AG04450 (cell line): ENCODE results near the gene PTPRZ1. TPM values are rescaled to one million over a fixed set of nuclear protein-coding genes. Genes with fewer than 3 reads are reported as not detected.

Experiments used
- CTCF ChIA-PET: fragments of 300-600, 350-600 bp; formaldehyde crosslinking; extraction: SDS; loops from one replicate; lab custom pipeline; 2022; ENCODE audit warnings: antibody characterized with exemption, inconsistent platforms; lab: Charles Lee
- POLR2A ChIA-PET: fragments of 350-600 bp; formaldehyde crosslinking; extraction: SDS; loops from one replicate; lab custom pipeline; 2021; ENCODE audit warnings: antibody characterized with exemption, inconsistent platforms; lab: Yijun Ruan, JAX
- DNase-seq: peaks from one replicate; pipeline ENCODE4 v3.0.0-alpha.2; 2011; ENCODE audit warnings: low read depth, low spot score
- H3K27ac ChIP-seq: one replicate; pipeline ENCODE4 v1.5.1; 2012; ENCODE audit warnings: low read depth, low read length, control low read depth
- H3K27me3 ChIP-seq: one replicate; pipeline ENCODE4 v1.6.0; 2012; ENCODE audit warnings: low read length; ENCODE audit not compliant: control insufficient read depth, insufficient read depth
- H3K4me3 ChIP-seq: 2 replicates; pipeline ENCODE4 v1.5.1; 2011; ENCODE audit warnings: mild to moderate bottlenecking, low read depth, low read length, control low read depth
- H3K9me3 ChIP-seq: 2 replicates; pipeline ENCODE4 v1.5.1; 2012; ENCODE audit warnings: low read length; ENCODE audit not compliant: control insufficient read depth, insufficient read depth
- polyA plus RNA-seq: library from polyadenylated mRNA; depleted of rRNA; stranded (reverse); fragments of >200 nt; gene quantifications from 2 replicates; pipeline ENCODE4 v1.2.3, GENCODE V29; 2011
- TF ChIP-seq, protein P1 (sequence below): IDR thresholded peaks from 2 replicates; pipeline ENCODE4 v1.5.1; 2011; ENCODE audit warnings: low read depth, low read length, control low read depth, inconsistent platforms

PTPRZ1 gene
- polyA plus RNA-seq, 1 experiment, result not detected

DNA sequence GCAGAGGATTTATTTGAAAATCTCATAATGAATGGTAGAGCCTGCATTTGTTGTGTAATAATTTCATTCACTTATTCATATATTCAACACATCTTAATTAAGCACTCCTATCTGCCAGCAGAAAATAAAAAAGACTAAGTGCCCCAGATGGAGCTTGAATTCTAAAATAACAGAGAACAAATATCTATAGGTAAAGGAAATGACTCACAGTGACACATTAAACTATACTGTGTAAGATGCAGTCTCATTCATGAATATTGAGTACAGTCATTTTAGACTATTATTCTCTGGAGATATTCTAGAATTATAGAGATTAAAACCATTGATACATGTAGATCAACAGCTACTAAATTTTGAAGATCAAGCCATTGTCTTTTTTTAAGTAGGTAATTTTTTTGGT, 72.1 kb downstream of the PTPRZ1 start:
- H3K27me3 ChIP-seq, result no peaks in the 10 kb centered on the region
- H3K27ac ChIP-seq, result no peak overlapping the region
- no peak for DNase-seq
- POLR2A ChIA-PET, result no interaction called here
- CTCF ChIA-PET, result interaction anchor here (1.0 to 1.8 kb wide), 2 partner anchors 49 to 50 kb away, joined by 6 to 12 read pairs; no protein-coding TSS in a partner anchor
- TF ChIP-seq, protein P1, sequence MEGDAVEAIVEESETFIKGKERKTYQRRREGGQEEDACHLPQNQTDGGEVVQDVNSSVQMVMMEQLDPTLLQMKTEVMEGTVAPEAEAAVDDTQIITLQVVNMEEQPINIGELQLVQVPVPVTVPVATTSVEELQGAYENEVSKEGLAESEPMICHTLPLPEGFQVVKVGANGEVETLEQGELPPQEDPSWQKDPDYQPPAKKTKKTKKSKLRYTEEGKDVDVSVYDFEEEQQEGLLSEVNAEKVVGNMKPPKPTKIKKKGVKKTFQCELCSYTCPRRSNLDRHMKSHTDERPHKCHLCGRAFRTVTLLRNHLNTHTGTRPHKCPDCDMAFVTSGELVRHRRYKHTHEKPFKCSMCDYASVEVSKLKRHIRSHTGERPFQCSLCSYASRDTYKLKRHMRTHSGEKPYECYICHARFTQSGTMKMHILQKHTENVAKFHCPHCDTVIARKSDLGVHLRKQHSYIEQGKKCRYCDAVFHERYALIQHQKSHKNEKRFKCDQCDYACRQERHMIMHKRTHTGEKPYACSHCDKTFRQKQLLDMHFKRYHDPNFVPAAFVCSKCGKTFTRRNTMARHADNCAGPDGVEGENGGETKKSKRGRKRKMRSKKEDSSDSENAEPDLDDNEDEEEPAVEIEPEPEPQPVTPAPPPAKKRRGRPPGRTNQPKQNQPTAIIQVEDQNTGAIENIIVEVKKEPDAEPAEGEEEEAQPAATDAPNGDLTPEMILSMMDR, result no peak
- H3K4me3 ChIP-seq, result no peak overlapping the region
- no peaks in the 10 kb centered on the region for H3K9me3 ChIP-seq

DNA sequence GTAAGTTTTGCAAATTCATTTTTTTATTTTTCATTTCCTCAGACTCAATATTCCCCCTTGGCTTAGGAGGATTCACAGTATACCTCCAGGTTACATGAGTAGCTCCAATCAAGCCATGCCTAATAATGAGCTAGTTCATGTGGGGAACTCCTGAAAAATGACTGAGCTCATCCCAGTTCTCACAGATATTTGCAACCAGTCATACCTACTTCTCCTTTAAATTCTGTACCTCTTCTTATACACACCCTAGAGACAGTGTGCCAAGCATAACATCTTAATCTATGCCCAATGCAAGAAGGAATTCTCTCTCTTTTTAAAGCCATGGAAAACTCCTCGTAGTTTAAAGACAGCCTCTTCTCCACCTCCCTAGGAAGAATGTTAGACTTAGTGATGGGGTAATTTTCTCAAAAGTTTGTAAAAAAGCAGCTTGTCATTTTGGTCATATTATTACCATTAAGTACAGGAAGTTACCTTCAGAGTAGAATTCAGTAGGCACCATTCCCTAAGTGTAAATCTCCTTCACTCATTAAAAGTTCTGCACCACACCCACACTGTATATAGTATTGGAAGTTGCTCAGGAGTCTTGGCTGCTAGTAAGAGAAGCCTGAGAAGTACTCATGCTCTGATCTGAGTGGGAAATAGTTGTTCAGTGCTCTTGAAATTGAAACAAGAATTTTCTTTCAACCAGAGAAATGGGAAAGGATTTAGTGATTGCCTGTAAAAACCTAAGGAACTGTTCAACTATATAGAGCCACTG, 72.7 kb downstream of the PTPRZ1 start:
- H3K27ac ChIP-seq, result no peak overlapping the region
- no peaks in the 10 kb centered on the region for H3K27me3 ChIP-seq
- POLR2A ChIA-PET, result no interaction called here
- TF ChIP-seq, protein P1, result no peak
- DNase-seq, result no peak
- H3K4me3 ChIP-seq, result no peak overlapping the region
- no peaks in the 10 kb centered on the region for H3K9me3 ChIP-seq
- CTCF ChIA-PET, result interaction anchor here (1.0 to 1.8 kb wide), 2 partner anchors 48 to 49 kb away, joined by 6 to 12 read pairs; no protein-coding TSS in a partner anchor

DNA sequence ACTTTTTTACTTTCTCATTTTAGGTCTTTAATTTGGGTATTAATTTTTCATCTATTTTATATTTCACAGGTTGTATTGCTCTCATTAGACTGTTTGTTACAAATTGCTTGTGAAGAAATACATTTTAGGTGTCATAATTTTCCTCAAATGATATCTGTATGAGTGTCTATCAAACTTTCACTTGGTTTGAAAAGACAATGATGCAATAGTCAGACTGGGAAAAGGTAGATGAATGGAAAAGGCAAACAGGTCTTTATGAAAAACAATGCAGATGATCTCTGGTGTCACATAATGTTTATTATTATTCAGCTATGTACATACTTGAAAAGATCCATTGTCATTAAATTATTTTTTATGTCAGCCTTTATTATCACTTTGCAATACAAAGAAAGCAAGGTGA, 80.2 kb downstream of the PTPRZ1 start:
- POLR2A ChIA-PET, result no interaction called here
- CTCF ChIA-PET, result interaction anchor here (0.9 to 4.1 kb wide), 2 partner anchors 41 to 43 kb away, joined by 3 to 34 read pairs; no protein-coding TSS in a partner anchor

DNA sequence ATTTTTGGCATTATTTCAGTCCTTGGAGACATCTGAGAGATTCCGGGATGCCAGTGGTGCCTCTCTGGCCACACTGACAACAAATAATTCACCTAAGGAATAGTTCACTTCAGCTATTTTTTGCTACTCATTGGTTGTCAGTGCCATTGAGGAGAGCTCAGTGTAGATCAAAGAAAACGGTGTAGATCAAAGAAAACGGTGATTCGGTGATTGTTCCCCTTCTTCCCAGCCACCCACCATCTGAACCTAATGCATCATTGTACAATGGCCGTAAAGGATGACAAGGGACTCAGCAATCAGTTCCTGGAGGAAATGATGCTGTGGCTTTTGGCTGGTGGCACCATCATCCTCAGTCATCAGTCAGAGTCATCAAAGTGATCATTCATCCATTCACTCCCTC, 80.6 kb downstream of the PTPRZ1 start:
- H3K9me3 ChIP-seq, result no peaks in the 10 kb centered on the region
- CTCF ChIA-PET, result interaction anchor here (4.1 kb wide), 1 partner anchor 41 kb away, joined by 34 read pairs; no protein-coding TSS in a partner anchor
- POLR2A ChIA-PET, result no interaction called here

More for the DNA sequence above, 80.2 kb downstream of the PTPRZ1 start:
- Histone ChIP-seq H3K27ac (no peak overlapping the region), H3K27me3 (no peaks in the 10 kb centered on the region), H3K9me3 (no peaks in the 10 kb centered on the region), H3K4me3 (no peak overlapping the region)
- DNase-seq, result no peak
- TF ChIP-seq, protein P1, result no peak

More for the DNA sequence above, 80.6 kb downstream of the PTPRZ1 start:
- TF ChIP-seq, protein P1, result no peak
- no peak overlapping the region for H3K27ac ChIP-seq
- H3K27me3 ChIP-seq, result no peaks in the 10 kb centered on the region
- H3K4me3 ChIP-seq, result no peak overlapping the region
- DNase-seq, result no peak
